IPS-NIHi7 (cell line): Measurements from ENCODE around the gene ZBTB21.
A peak's percentile ranks its signal among the peaks of the same experiment; 100 is the strongest.
"Not testable (repeated sequence)": the region's sequence is repeated elsewhere in the genome, so short reads cannot be mapped to it uniquely, and the experiment has no call there.

Experiments used
- DNase-seq: peaks from one replicate; pipeline ENCODE4 v3.0.0; 2012; ENCODE audit warnings: mixed read lengths; ENCODE audit errors: extremely low spot score

Gene ZBTB21

GRCh38 chr21:42019101-42019605 is 9.0 kb upstream of the ZBTB21 start:
- no peak for DNase-seq

GRCh38 chr21:42017022-42017421 is 6.9 kb upstream of the ZBTB21 start:
- DNase-seq = no peak

- DNase-seq = no peak
These were observed 6.3 kb upstream of the ZBTB21 start for GRCh38 chr21:42016364-42016985.

GRCh38 chr21:42013931-42014330 is 3.8 kb upstream of the ZBTB21 start:
- no peak for DNase-seq

GRCh38 chr21:42013376-42013775 is 3.2 kb upstream of the ZBTB21 start:
- no peak for DNase-seq

- DNase-seq = no peak
These were observed 2.7 kb upstream of the ZBTB21 start for GRCh38 chr21:42012763-42013329.

- no peak for DNase-seq
These were observed 2.2 kb upstream of the ZBTB21 start for GRCh38 chr21:42012344-42012743.

- DNase-seq = peak; percentile 46
These were observed 641 bp upstream of the ZBTB21 start for GRCh38 chr21:42010507-42011495.

- peak; percentile 36 for DNase-seq
These were observed 936 bp downstream of the ZBTB21 start for GRCh38 chr21:42009018-42009830.

- DNase-seq = no peak
These were observed 2.7 kb downstream of the ZBTB21 start for GRCh38 chr21:42007356-42007940.

GRCh38 chr21:42006765-42007164 is 3.4 kb downstream of the ZBTB21 start:
- no peak for DNase-seq

- no peak for DNase-seq
These were observed 5.6 kb downstream of the ZBTB21 start for GRCh38 chr21:42004406-42005199.

GRCh38 chr21:42003051-42003461 is 7.1 kb downstream of the ZBTB21 start:
- DNase-seq = no peak

- no peak for DNase-seq
These were observed 7.7 kb downstream of the ZBTB21 start for GRCh38 chr21:42002421-42002958.

GRCh38 chr21:42001781-42002180 is 8.4 kb downstream of the ZBTB21 start:
- DNase-seq = no peak

- no peak for DNase-seq
These were observed 9.3 kb downstream of the ZBTB21 start for GRCh38 chr21:42000908-42001307.

GRCh38 chr21:41997657-41998056 is 12.5 kb downstream of the ZBTB21 start:
- no peak for DNase-seq

- no peak for DNase-seq
These were observed 14.6 kb downstream of the ZBTB21 start for GRCh38 chr21:41995577-41995976.

- DNase-seq = not testable (repeated sequence)
These were observed 15.5 kb downstream of the ZBTB21 start for GRCh38 chr21:41994613-41995012.

- no peak for DNase-seq
These were observed 16.4 kb downstream of the ZBTB21 start for GRCh38 chr21:41993744-41994143.
